Liver (tissue), 3 donors: ENCODE measurements around the gene ZNF83.

Experiments used
- ATF3 ChIP-seq: IDR thresholded peaks from 2 replicates; pipeline ENCODE4 v1.6.1; 2016; ENCODE audit warnings: antibody characterized with exemption
- CTCF ChIP-seq: fragments of 150-350 bp; IDR thresholded peaks from 2 replicates; pipeline ENCODE4 v1.5.1; 2017; ENCODE audit warnings: improper control_type of control experiment, low read depth, low read length; ENCODE audit not compliant: missing input control
- EGR1 ChIP-seq, 2 donors: IDR thresholded peaks; 2 replicates each; pipeline ENCODE4 v1.6.1; 2016 to 2018; ENCODE audit warnings: antibody characterized with exemption in 2 of 2, low read depth in 2 of 2
- FOXA1 ChIP-seq: IDR thresholded peaks from 2 replicates; pipeline ENCODE4 v1.6.1; 2016; ENCODE audit warnings: antibody characterized with exemption
- GABPA ChIP-seq, 2 donors: IDR thresholded peaks in 1 of 2; conservative IDR thresholded peaks in 1 of 2; 2 replicates each; pipeline ENCODE4 v1.6.1; 2016; ENCODE audit warnings: antibody characterized with exemption in 2 of 2, mild to moderate bottlenecking in 1 of 2, moderate library complexity in 1 of 2
- JUND ChIP-seq, 2 donors: IDR thresholded peaks; 2 replicates each; pipeline ENCODE4 v1.6.1; 2016; ENCODE audit warnings: antibody characterized with exemption in 2 of 2
- MAX ChIP-seq: IDR thresholded peaks from 2 replicates; pipeline ENCODE4 v1.6.1; 2016; ENCODE audit warnings: antibody characterized with exemption
- RAD21 ChIP-seq, 2 donors: IDR thresholded peaks; 2 replicates each; pipeline ENCODE4 v1.6.1; 2016; ENCODE audit warnings: antibody characterized with exemption in 2 of 2, mild to moderate bottlenecking in 2 of 2
- REST ChIP-seq: IDR thresholded peaks from 2 replicates; pipeline ENCODE4 v1.6.1; 2016; ENCODE audit warnings: antibody characterized with exemption, mild to moderate bottlenecking
- SP1 ChIP-seq: IDR thresholded peaks from 2 replicates; pipeline ENCODE4 v1.6.1; 2018; ENCODE audit warnings: antibody characterized with exemption, mild to moderate bottlenecking
- TAF1 ChIP-seq: conservative IDR thresholded peaks from 2 replicates; pipeline ENCODE4 v1.6.1; 2016; ENCODE audit warnings: antibody characterized with exemption, mild to moderate bottlenecking
- YY1 ChIP-seq: IDR thresholded peaks from 2 replicates; pipeline ENCODE4 v1.6.1; 2016; ENCODE audit warnings: antibody characterized with exemption, mild to moderate bottlenecking
- ZBTB33 ChIP-seq: IDR thresholded peaks from 2 replicates; pipeline ENCODE4 v1.6.1; 2016; ENCODE audit warnings: antibody characterized with exemption
- donor health status: healthy.
- donor health status: healthy.

GRCh38 chr19:52679598-52679997 is 41.4 kb upstream of the ZNF83 start:
- no peak for TF ChIP-seq CTCF
- TF ChIP-seq TAF1: no peak
- no peak for TF ChIP-seq GABPA (IDR thresholded peaks at IDR 0.05 in 1 of 2, conservative IDR thresholded peaks at IDR 0.05 in 1 of 2)
- no peak for TF ChIP-seq ATF3
- TF ChIP-seq REST: no peak
- no peak for TF ChIP-seq MAX
- TF ChIP-seq FOXA1: no peak
- no peak for TF ChIP-seq ZBTB33
- TF ChIP-seq RAD21 (IDR thresholded peaks at IDR 0.05): no peak
- no peak for TF ChIP-seq YY1
- TF ChIP-seq JUND (IDR thresholded peaks at IDR 0.05): no peak
- TF ChIP-seq SP1: no peak
- TF ChIP-seq EGR1 (IDR thresholded peaks at IDR 0.05; ENCODE audit: low read depth in 2 of 2): no peak
